HuH-7 (cell line): ENCODE results near the gene NRIP1.
A peak's percentile ranks its signal among the peaks of the same experiment; 100 is the strongest.
"Not testable (repeated sequence)": the region's sequence is repeated elsewhere in the genome, so short reads cannot be mapped to it uniquely, and the experiment has no call there.

Source experiments
- DNase-seq: peaks from one replicate; pipeline ENCODE4 v3.0.0; 2011; ENCODE audit warnings: low spot score

Gene NRIP1

DNA sequence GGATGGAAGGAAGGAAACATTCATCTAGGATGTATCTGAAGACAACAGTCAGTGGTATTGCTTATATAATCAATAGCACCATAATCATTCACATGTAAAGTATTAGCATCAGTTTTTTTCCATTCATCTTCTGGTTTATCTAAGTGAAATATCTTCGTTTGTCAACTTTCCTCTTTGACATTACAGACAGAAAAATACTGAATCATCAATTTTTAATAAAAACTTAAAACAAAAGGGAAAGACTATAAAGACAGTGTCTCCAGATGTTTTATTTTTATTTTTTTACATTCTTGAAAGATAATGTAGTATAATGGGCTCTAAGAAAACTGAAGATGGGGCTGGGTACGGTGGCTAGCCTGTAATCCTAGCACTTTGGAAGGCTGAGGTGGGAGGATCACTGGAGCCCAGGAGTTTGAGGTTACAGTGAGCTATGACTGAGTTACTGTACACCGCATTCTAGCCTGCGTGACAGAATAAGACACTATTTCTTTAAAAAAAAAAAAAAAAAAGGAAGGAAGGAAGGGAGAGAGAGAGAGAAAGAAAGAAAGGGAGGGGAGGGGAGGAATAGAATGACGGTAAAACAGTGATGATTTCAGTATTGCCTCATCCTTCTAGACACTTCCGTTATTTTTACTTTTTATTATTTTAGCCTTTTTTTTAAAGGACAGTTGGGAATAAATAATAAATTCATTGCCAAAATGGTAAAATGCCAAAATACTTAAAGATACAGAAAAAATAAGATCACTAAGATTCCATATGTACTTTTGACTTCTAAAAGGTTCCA lies 89.5 kb downstream of the NRIP1 start:
- DNase-seq = no peak

DNA sequence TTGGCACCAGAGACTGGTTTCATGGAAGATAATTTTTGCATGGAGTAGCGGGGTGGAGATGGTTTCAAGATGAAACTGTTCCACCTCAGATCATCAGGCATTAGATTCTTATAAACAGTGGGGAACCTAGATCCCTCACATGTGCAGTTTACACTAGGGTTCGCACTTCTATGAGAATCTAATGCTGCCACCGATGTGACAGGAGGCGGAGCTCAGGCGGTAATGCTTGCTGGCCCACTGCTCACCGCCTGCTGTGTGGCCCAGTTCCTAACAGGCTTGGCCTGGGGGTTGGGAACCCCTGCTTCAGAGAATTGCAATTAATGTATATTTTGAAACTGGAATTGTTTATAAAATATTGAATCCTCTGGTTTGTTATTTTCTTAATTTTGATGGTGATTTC lies 92.1 kb downstream of the NRIP1 start:
- DNase-seq = no peak

DNA sequence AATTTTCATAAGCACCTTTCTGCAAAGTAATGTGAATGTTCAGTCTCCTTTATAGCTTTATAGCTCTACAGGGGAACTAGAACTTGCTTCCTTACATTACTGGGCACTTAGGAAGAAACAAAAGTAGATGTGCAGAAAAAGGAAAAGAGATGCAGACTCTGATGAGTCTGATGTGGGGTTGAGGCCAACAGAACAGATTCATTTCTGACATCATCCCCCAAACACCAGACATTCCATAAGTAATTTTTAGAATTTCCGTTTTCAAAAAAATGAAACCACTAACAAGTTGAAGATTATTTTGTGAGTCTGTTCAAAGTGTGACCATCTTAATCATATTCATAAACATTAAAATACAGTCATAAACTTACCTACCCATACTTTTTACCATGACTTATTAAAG lies 96.0 kb downstream of the NRIP1 start:
- DNase-seq = no peak

DNA sequence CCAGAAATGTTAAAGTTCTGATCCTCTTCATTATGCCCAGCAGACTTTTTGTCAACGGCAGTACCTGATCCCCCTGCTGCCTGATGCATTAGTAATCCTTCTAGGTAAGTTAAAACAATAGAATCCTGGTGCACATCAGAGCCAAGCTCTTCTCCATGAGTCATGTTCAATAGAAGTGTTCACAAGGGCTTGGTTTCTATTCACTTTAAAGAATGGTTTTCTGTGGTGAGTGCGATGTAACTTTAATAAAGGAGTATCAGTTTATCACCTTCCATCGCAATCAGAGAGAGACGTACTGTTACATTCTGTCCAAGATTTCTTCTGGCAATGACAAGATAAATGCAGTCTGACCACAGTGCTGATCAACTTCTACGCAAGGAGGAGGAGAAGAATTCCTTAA lies 96.8 kb downstream of the NRIP1 start:
- DNase-seq = no peak

DNA sequence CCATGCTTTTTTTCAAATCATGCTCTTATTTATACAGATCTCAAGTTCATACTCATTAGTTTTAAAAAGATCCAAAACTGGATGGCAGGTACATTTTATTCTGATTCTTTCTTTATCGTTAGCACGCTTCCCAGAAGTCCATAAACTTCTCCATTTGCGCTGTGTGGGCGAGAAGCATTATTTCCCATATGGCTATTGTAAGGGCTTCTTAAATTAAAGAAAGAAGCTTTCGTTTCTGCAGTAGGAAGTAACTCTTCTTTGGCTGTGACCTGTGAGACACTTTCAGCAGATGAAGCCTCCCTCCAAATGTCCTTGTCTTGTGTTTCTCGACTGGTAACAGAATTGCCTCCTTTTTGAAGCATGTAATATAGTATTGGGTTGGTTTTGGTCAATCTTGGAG lies 100.2 kb downstream of the NRIP1 start:
- DNase-seq = no peak

DNA sequence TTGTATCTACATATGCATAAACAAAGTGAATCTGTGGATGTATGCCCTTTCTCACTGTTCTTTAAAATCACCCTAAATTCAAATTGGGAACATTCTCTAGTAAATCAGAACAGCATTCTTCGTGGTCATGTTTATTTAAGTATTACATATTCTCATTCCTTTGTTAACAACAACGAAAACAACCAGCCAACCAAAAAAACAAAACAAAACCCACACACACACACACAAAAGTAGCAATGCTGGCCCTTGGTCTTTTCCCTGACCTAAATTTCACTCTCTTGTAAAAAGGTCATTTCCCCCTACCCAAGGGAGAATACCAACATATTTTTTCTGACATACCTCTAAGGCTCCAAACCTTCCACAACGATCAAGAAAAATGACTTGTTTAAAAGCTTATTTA lies 102.6 kb downstream of the NRIP1 start:
- DNase-seq = no peak

DNA sequence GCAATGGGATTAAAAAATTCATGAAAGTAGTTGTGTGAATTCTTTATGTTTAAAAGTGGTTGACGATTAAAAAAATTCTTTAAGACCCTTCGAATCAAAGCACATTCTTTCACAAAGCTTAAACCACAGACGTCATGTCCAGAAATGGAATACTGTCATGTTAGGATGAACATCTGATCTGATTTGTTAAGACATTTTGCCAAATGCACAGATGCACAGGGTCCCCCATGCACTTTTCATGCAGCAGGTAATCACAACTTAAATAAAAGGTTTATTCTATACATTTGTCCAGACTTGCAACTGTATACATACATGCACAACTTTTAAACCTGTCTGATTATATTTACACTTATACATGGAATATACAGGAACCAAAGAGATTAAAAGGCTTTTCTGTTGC lies 103.3 kb downstream of the NRIP1 start:
- no peak for DNase-seq

DNA sequence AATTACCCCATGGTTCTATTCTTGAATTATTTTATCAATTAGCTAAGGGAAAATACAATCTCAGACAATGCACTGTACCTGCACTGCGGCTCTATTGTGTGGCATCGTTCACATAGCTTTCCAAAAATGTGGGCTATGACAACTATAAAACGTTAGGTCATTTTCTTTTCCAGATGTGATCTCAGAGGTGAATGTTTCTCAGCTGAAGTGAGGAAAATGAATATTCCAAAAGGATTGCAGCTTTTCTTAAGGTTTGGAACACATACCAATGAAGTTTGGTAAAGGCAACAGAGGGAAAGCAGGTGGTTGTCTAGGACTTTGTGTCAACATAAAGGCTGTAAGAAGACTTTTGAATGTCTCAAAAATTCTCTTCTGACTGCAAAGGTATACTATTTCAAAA lies 105.5 kb downstream of the NRIP1 start:
- no peak for DNase-seq

DNA sequence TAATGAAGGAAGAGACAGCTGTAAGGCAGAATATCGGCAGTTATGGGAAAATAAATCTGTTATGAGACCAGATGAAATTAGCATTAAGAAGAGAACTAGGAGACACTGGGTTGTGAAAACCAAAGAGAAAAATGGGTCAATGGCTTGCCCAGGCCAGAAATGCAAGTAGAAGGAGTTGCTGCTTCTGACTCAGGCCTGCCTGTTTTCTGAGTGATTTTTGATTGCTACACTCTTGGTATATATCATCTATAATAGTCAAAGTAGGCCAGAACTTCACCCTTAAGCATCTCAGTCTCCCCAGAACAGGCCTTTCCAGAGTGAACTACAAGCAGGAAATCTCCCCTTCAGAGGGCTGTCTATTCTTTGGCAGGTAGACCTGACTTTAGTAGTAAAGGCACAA lies 107.0 kb downstream of the NRIP1 start:
- no peak for DNase-seq

DNA sequence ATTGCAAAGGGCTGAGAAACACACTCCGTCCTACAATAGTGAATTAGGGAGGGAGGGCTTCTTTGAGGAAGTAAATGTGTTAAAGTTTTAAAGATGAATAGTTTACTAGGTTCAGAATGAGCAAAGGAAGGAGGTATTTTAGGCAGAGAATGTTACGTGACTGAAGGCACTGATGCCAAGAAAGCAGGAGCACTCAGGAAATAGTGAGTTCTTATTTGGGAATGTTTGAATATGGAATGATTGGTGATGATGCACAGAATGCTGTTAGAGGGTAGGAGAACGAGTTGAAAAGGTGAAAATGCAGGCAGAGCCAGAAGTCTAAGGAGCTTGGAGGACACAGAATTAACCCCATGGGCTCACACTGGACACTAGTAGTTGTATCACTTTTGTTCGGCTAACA lies 108.0 kb downstream of the NRIP1 start:
- DNase-seq = no peak

DNA sequence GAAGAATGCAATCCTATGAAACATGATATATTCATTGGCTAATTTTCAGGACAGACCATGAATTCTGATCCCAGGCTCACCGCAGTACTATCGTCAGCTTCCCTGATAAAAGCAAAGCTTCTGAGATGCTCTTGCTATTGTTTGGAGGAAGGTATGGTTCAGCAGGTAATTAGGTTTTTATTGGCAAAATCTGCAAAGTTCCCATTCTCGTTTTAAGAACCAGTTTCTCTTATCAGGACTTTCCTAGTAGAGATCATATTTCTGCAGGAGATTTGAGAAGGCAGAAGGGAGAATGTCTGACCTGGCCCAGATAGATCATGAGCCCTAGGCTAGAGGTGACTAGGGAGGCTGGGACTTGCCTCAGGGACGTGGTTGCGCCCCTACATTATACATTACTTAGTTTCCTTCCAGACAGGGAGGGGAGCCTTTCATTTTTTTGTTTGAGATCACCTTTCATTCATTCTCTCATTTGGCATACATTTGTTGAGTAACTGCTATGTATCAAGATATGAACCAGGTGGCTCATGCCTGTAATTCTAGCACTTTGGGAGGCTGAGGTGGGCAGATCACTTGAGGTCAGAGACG lies 108.8 kb downstream of the NRIP1 start:
- DNase-seq = no peak

DNA sequence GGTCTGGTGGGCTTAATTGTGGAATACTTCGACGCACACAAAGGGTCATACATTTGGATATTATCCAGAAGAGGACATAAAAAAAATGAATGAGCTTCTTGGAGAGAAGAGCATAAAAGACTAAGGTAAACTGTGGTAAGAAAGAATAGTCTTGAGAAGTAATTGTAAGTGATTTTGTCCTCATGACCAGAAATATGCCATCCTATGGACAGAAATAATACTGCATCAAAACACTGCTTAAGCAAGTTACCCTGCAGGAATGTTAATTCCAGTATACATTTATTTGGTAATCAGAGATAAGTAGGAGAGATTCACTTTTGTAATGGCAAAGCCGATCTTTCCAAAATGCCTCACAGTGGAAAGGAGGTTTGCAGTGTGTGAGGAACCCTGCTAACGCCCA lies 111.9 kb downstream of the NRIP1 start:
- no peak for DNase-seq

DNA sequence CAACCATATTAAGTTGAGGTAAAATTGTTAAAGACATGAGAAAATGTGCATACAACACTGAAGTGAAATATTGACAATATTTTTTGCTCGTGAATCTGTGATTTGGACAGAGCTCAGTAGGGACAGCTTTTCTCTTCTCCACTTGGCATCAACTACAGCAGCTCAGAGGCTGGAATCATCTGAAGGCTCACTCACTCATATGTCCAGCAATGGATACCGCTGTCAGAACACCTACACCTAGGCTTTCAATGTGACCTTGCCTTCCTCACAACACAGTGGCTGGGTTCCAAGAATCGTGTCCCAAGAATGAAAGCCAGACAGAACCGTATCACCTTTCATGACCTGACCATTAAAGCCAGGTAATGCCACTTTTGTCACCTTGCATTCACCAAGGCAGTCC lies 115.2 kb downstream of the NRIP1 start:
- DNase-seq = no peak

DNA sequence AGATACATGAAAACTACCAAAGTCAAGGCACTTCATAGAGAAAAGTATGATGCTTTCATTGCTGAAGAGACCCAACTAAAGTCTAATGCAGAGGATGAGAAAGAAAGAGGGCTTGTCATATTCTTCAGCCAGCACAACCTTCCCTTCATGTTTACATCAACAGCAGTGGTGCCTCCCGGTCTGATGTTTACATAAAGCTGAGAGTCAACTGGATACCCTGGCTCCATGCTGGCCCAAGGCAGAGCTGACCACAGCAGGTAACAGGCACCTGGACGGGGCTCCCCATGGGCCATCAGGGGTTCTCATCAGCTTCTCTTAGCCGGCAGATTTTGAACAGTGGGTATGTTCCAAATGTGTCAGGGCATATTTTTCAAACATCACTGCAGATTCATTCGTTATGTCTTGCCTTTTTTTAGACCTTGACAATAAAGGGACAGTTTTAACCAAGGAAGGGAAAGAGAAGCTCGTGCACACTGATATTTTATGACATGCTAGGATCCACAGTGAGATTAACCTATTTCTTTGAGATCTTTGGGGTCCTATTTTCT lies 117.1 kb downstream of the NRIP1 start:
- no peak for DNase-seq

DNA sequence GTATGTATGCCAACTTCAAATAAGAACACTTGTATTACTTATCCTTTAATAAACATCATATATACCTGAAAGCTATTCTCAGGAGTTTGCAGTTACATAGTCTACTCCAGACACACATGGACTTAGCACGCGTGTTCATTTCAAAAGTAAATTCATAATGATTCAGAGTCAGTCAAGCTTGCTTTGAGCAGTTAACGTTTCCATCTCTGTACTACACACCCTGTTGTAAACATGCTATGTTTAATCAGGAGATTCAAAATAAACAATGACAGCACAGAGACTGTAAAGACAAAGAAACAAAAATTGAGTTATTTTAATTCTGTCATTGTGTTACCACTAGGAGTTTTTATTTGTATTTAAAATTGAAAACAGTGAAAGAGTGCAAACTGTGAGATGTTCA lies 119.6 kb downstream of the NRIP1 start:
- no peak for DNase-seq

DNA sequence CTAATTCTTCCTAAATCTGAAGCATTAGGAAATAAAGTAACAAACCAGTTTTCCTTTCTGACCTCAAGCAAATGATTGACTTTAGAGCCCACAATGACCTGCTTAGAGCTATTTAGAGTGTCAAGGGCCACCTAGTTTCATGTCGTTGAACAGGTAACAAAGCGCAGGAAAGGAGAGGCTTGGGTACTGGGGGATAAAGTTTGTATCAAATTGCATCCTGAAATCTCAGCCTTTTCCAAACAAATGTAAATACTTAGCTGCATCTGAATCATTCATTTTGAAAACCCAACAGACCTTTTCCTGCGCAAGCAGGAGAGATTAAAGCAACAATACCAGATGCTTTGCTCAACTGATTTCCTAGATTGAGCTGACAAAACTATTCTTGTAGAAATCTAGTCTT lies 121.2 kb downstream of the NRIP1 start:
- no peak for DNase-seq

DNA sequence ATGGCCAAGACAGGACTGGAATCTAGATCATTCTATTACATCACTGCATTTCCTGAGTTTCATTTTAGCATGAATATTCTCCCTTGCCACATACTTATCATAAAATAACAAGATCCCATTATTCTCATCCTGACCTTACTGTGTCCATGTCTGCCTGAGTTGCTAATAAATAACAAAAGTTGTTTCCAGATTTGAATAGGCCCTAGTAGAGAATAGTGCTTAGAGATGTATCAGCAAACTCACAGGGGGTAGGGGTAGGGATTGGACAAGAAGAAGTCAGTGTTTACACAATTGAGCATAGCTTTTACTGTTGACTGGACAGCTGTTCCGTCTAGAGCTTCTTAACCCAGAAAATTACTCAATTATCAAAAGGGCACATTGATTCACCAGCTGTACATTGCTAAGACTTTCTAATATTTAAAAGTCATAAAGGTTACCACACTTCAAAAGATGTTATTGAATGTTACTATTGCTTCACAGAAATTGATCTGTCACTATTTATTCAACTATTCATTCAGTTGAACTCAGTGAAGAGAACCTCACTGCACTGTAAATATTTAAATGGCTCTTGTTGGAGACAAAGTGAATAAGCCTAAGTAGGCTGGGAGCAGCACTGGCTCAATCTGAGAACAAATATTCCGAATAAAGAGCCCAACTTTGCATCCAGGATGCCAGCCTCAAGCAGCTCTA lies 121.9 kb downstream of the NRIP1 start:
- DNase-seq = peak; percentile 15

DNA sequence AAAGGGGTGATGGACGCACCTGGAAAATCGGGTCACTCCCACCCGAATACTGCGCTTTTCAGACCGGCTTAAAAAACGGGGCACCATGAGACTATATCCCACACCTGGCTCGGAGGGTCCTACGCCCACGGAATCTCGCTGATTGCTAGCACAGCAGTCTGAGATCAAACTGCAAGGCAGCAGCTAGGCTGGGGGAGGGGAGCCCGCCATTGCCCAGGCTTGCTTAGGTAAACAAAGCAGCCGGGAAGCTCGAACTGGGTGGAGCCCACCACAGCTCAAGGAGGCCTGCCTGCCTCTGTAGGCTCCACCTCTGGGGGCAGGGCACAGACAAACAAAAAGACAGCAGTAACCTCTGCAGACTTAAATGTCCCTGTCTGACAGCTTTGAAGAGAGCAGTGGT lies 137.5 kb downstream of the NRIP1 start:
- DNase-seq = not testable (repeated sequence)

DNA sequence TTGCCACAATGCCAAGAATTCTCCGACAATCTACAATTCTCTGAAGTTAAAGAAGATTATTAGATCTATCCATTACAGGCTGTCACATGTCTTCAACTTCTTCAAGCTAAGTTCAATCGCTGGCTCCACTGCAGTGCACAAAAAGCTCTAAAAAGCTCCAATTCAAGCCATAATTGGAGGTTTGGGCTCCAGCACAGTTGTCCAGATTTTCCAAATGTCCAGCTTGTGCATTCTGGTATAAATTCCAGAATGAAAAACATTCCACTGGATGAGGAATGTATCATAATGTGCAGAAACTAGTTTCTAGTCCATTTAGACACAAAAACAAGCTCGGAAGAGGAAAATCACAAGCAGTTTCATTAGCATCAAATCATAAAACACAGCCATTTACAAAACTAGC lies 138.6 kb downstream of the NRIP1 start:
- DNase-seq = no peak

DNA sequence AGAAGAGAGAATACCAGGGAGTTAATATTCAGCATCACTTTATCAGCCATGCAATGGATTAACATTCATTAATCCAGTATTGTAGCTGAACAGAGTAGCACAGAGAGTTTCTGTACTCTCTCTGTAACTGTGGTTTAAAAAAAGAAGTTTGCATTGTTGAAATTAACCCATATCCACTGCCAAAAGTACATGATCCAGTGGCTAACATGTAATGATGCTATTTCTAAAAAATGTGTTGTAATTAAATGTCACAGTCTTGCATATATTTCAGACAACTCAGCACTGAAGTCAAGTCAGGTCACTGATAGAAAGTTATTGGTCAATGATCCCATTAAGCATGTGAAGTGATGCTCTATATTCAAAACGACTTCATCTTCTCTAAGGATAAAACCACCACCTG lies 141.3 kb downstream of the NRIP1 start:
- no peak for DNase-seq

DNA sequence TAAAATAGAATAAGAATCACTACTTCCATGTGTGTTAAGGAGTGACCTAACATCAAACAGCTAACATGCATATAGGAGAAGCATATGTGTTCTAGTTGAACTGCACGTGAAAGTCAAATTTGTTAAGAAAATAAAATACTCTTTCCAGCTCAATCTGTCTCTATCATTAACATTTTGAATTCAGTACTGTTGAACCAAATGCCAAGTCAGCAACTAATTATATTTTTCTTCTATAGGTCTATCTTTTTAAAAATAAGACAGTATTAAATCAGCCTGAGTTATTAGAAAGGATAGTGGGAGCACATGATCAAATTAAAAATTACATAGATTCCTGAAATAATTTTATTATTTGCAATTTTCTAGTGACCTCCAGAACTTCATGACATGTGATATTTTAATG lies 141.8 kb downstream of the NRIP1 start:
- no peak for DNase-seq

DNA sequence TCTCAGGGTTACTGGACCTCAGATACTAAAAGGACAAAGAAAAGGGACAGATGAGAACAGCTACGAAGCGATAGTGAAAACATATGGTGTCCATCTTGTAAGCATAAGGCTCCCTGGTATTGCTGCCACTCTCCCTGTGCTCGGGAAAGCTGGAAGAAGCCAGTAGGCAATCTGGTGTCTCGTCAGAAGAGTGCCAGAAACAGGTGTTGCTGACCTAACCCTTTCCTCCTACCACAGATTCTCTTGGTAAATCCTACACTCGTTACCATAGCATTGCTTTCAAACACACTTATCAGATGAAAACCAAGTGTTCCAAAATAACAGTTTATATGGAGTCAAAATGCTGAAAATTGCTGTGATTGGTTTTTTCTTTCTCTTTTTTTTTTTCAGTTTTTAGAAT lies 146.3 kb downstream of the NRIP1 start:
- no peak for DNase-seq

DNA sequence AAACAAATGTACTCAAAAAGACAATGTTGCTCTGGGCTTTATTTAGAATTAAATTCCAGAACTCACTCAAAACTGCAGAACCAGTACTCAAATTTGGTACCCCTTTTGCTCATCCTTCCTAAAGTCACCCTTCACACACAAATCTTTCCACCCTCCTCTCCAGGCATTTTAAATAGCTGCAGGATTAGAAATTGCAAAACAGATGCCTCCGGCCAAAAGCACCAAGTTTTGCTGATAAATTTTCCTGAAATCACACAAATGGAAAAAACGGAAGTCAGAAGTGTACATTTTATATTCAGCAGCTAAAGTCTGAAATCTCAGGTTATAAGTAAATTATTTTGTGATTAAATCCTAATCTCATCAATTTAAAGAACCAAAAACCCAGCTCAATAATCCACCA lies 147.0 kb downstream of the NRIP1 start:
- no peak for DNase-seq
